ENCODE data around the gene RRAS. TPM values are rescaled to one million over a fixed set of nuclear protein-coding genes. Genes with fewer than 3 reads are reported as not detected.

RRAS gene
- polyA plus RNA-seq, 4 donors, result 23.7 to 32.2 (median 25.8) TPM

DNA sequence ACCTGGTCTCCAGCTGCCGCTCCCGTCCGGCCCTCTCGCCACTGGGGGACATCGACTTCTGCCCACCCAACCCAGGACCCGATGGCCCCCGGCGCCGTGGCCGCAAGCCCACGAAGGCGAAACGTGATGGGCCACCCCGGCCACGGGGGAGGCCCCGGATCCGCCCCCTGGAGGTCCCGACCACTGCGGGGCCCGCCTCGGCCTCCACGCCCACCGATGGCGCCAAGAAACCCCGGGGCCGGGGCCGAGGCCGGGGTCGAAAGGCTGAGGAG lies 42.3 kb downstream of the RRAS start:
- DNase-seq (ENCODE audit: low read depth in 4 of 4, low spot score in 3 of 4), result no peak

DNA sequence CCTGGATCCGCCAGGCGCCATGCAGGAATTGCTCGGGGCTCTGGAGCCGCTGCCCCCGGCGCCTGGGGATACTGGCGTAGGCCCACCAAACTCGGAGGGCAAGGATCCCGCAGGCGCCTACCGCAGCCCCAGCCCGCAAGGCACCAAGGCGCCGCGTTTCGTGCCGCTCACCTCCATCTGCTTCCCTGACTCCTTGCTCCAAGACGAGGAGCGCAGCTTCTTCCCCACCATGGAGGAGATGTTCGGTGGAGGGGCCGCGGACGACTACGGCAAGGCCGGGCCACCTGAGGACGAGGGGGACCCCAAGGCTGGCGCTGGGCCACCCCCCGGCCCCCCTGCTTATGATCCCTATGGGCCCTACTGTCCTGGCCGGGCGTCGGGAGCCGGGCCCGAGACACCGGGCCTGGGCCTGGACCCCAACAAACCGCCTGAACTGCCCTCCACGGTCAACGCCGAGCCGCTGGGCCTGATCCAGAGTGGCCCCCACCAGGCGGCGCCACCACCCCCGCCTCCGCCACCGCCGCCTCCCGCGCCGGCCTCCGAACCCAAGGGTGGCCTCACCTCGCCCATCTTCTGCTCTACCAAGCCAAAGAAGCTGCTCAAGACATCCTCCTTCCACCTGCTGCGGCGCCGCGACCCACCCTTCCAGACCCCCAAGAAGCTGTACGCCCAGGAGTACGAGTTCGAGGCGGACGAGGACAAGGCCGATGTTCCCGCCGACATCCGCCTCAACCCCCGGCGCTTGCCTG lies 42.8 kb downstream of the RRAS start:
- DNase-seq (ENCODE audit: low read depth in 4 of 4, low spot score in 3 of 4), result no peak

DNA sequence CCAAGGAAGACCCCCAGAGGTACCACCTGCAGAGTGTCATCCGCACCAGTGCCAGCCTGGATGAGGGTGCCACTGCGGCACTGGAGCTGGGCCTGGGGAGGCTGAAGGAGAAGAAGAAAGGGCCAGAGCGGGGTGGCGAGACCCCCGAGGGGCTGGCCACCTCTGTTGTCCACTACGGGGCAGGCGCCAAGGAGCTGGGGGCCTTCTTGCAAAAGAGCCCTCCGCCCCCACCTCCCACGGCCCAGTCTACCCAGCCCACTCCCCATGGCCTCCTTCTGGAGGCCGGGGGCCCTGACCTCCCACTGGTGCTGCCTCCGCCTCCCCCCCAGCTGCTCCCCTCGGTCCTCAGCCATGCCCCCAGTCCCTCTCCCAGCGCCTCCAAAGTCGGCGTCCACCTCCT lies 43.5 kb downstream of the RRAS start:
- DNase-seq (ENCODE audit: low read depth in 4 of 4, low spot score in 3 of 4), result no peak

DNA sequence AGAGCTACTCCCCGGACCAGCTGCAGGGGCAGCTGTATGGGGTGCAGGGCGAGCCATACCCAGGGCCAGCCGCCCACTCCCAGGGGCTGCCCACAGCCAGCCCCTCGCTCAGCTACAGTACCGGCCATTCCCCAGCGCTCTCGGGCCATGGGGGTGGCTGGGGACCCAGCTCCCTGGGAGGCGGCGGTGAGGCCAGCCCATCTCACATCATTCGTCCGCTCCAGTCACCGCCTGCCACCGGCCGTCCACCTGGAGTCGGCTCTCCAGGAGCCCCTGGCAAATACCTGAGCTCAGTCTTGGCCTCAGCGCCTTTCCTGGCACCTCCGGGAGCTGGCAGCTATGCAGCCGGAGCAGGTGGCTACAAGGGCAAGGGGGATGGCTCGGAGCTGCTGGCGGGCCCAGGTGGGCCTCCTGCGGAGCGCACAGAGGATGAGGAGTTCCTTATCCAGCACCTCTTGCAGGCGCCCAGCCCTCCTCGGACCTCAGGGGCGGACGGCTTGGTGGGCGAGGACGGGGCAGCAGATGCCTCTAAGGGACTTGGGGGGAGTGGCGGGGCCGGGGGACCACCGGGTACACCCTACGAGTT lies 44.0 kb downstream of the RRAS start:
- no peak for DNase-seq (ENCODE audit: low read depth in 4 of 4, low spot score in 3 of 4)

DNA sequence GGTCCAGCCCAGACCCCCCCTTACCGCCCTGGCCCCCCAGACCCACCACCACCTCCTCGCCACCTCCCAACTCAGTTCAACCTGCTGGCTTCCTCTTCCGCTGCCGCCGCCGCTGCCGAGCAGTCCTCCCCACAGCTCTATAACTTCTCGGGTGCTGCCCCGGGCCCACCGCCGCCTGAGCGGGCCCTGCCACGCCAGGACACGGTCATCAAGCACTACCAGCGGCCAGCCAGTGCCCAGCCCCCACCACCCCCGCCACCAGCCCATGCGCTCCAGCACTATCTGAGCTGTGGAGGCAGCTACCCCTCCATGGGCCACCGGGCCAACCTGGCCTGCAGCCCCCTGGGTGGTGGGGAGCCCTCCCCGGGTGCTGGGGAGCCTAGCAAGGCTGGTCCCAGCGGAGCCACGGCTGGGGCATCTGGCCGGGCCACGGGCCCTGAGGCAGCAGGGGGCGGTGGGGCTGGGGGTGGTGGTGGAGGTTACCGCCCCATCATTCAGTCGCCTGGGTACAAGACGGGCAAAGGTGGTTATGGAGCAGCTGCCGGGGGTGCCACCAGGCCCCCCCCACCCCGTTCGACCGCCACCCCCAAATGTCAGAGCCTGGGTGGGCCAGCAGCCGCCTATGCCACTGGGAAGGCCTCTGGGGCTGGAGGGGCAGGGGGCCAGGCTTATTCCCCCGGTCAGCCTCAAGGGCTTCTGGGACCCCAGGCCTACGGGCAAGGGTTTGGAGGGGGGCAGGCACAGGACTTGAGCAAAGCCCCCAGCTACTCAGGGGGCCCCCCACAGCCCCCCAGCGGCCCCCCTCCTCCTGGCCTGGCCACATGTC lies 44.7 kb downstream of the RRAS start:
- no peak for DNase-seq (ENCODE audit: low read depth in 4 of 4, low spot score in 3 of 4)

DNA sequence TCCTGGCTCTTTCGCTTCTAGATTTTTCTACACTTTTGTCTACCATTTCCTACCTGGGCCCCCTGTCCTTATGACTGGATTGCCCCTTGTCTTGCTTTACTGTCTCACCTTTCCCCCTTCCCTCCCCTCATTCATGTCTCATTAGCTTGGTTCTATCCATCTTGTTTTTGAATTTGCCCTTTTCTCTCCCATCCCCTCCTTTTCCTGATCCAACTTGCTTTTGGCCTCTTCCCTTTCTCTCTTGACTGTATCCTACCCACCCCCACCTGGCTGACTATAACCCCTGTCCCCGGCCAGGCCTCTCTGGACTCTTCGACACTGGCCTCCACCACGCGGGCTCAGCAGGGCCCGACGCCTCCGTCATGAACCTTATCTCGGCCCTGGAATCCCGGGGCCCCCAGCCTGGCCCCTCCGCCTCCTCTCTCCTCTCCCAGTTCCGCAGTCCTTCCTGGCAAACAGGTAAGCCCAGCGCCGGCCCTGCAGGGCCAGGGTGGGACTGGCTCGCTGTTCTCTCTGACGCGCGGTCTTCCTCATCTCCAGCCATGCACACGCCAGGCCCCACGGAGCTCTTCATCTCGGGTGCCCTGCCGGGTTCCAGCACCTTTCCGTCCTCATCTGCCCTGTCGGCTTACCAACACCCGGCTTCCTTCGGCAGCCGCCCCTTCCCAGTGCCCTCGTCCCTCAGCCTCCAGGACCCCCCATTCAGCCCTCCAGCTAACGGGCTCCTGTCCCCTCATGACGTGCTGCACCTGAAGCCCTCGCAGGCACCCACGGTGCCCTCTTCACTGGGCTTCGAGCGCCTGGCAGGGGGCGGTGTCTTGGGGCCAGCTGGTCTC lies 45.6 kb downstream of the RRAS start:
- no peak for DNase-seq (ENCODE audit: low read depth in 4 of 4, low spot score in 3 of 4)

DNA sequence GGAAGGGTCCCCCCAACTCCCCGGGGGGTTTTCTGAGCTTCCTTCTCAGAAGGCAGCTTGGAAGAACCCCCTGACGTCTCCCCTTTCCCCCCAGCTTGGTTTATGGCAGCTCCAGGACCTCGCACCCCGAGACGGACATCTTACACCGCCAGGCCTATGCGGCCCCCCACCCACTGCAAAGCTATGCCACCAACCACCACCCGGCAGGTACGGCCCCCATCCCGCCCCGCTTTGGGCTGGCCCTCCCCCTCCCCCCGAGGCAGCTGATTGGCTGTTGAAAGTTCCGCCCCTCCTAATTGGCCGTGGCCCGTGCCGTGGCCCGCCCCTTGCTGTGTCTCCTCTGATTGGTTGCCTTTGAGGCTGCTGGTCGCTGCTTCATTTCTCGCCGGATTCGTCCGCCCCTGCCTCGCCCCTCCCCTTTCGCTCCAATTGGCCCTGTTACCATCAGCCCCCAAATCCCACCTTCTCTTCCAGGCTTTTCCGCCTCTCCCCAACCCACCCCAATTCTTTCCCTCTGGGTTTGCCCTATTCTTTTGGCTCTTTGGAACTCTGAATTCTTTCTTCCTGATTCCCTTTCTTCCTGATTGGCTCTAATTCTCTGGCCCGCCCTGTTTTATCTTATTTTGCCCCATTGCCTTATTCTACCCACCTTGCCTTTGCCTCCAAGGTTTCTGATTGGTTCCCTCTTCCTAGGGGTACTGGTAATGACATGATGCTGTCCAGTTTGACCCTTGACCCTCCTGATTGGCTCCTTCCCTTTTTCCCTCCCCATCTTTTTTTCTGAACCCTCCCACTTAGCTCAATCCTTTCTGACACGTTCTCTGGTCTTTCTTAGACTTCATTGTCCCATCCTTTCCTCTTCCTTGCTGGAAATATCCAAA lies 46.5 kb downstream of the RRAS start:
- DNase-seq (ENCODE audit: low read depth in 4 of 4, low spot score in 3 of 4), result peak in 2 of 4 donors; percentile 79

DNA sequence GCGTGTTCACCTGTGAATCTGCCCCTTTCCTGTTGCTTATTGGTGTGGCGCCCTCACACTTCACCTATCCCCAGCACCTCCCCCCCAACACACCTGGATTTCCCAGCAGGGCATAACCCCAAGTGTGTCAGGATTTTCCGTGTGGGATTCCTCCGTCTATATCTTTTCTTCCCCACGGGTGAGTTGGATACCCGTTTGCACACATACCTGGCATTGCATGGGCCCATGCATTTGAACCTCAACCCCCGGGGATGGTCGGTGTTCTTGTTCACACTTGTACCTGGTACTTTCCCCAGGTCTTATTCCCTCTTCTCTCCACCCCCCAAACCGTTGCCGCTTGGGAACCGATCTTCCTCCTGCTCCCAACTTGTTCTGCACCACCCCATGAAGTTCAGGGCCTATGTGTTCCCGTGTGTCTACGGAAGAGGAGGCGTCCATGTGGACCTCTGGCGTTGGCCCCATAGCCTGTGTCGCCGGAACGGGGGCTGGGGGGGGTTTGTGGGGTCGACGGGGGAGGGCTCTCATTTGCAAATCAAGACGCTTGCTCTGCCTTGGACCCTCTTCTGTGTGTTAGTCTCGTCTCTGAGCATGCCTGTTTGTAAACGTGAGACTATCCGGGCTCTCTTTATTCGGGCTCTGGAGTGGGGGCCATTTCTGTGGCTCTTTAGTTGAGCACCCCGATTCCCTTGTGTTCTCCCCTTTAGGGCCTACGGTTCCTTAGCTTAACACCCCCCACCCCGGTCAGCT lies 47.3 kb downstream of the RRAS start:
- no peak for DNase-seq (ENCODE audit: low read depth in 4 of 4, low spot score in 3 of 4)

DNA sequence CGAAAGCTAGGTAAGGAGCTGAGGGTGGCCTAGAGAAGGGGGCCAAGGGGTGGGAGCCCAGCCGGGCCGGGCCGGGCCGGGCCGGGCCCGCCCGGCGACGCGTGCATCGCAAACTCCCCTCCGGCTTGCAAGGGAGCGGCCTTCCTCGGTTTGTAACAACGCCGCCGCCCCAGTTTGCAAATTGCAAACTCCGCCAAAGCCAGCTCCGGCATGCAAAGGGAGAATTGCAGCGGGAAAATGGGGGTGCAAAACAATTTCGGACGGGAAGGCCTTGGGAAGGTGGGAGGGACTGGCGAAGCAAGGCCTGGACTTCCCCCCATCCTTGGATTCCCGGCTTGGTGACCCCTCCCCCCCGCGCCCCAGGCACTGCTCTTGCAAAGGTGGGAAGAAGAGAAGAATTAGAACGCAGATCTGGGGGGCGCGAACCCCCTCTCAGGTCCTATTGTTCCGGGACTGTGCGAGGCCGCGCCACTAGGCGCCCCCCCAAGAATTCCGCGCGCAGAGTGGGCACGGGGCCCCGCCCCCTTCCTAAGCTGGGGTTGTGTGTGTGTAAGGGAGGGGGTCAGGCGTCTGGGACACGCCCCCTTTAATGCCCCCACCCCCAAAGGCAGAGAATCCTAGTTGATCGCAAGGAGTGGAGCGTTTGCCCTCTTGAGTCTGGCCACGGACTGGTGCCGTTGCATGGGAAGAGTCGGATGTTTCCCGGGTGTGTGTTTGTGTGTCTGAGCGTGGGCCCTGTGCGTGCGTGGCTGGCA lies 48.0 kb downstream of the RRAS start:
- no peak for DNase-seq (ENCODE audit: low read depth in 4 of 4, low spot score in 3 of 4)

DNA sequence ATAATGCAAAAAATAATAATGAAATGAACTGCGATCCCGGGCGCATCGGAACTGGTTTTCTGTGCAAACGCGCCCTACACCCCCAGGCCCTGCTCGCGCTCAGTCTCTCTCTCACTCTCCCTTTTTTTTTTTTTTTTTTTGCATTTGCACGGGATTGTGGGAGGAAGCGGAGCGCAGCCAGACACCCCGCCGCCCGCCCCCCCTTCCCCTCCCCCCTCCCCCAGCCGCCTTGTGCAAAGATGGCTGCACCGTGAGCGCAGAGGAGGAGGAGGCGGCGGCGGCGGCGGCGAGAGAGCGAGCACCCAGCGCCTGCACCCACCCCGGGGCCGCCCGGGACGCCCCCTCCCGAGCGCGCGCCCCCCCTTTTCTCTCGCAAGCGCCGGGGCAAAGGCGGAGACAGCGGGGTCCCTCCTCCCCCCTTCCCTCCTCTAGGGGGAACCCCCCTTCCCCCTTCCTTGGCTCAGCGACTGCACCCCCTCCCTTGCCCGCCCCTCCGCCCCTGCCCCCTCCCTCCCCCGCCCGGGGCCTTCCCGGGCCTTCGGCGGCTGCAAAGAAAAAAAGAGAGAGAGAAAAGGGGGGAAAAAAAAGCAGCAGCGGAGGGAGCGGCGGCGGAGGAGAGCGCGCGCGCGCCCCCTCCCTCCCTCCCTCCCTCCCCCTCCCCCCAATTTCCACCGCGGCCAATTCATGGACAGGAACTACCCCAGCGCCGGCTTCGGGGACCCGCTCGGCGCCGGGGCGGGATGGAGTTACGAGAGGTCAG lies 48.8 kb downstream of the RRAS start, which contains the start of gene PRR12:
Gene PRR12 (plus strand): TSS at position 212 of the 760 bp plus-strand sequence. CDS start 473 bp downstream, at position 685.
- DNase-seq (ENCODE audit: low read depth in 4 of 4, low spot score in 3 of 4), result no peak

DNA sequence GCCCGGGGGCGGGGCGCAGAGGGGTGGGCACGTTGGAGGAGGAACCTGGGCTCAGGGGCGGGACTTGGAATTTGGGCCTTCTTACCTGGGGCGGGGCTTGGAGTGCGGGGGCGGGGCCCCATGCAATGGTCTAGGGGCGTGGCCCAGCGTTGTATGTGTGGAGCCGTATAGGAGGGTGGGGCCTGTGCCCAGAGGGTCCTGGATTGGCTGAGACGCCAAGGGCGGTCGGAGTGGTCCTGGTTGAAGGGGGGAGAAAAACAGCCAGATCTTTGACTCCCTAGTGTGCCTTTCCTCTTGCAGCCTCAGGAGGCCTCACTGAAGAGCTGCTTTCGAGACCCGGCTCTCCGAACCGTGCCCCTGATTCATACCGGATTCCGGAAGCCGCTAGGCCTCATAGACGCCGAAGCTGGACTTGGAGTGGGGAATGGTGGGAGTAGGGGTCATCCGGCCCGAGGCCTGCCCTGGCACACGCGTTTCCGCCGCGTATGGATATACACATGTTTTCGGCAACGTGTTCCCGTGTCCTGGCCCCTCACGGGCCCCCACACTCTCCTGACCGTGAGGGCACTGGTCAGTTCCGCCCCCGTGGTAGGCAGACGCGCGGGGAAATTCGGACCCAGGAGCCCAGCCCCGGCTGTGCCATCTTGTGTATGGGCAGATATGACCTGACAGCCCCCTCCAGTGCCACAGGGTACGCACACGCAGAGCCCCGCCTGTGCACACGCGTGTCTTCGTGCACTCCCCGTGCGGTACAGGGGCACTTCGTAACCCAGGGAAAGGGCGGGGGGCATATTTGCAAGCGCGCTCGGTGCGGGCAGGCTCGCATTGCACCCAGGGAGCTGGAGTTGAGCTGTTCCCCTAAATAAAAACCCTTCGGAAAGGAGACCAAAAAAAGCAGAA lies 49.6 kb downstream of the RRAS start:
- peak; percentile 87 to 93 (median 92) for DNase-seq (ENCODE audit: low read depth in 4 of 4, low spot score in 3 of 4)

DNA sequence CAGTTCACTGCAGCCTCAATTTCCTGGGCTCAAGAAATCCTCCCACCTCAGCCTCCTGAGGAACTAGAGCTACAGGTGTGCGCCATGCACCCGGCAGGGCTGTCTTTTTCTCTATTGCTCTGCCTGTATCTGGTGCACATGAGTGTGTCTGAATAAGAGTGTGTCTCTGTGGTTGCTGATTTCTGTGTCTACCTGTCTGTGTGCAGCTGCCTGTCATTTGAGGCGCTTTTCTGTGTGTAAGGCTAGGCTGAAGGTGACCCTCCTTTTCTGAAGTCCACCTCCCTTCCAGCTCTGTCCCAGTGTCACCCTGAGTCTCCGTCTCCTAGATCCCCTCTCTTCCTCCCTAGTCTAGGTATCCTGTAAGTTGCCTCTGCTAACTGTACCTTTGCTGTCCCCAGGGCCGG lies 50.4 kb downstream of the RRAS start:
- DNase-seq (ENCODE audit: low read depth in 4 of 4, low spot score in 3 of 4), result no peak

DNA sequence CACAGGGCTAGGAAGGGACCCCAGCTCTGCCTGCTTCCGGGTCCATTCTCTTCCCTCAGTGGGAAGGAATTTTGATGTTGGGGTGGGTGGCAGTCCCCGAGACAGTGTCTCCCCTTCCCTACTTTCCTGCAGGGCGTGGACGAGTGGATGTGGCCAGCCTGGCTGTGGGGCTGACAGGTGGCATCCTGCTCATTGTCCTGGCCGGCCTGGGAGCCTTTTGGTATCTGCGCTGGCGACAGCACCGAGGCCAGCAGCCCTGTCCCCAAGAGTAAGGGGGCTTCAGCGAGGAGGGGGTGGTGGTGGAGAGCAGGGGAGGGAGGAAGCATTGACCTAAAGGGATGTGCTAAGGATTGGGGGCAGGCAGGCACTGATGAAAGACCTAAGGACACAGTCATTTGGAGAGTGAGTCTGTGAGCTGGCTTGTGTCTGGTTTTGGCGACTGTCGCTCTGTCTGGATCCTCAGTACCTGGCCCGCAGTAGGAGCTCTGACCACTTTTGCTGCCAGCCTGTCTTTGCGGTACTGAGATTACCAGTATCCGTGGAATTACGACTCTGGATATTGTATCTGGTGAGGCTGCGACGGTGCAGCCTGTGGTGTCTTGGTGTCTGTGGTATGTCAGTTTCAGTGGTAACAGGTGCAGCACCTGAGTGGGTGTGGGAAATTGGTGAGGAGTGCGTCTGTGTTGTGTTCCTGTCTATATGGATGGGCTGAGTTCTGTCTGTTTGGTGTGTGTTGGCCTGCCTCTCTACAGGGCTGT lies 51.4 kb downstream of the RRAS start:
- no peak for DNase-seq (ENCODE audit: low read depth in 4 of 4, low spot score in 3 of 4)

DNA sequence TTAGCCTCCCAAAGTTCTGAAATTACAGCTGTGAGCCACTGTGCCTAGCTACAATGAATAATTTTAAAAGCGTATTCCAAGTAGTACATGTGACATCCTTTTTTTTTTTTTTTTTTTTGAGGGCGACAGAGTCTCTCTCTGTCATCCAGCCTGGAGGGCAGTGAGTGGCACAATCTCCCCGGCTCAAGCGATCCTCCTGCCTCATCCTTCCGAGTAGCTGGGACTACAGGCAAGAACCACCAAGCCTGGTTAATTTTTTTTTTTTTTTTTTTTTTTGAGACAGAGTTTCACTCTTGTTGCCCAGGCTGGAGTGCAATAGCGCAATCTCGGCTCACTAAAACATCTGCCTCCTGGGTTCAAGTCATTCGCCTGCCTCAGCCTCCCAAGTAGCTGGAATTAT lies 52.7 kb downstream of the RRAS start:
- no peak for DNase-seq (ENCODE audit: low read depth in 4 of 4, low spot score in 3 of 4)
